ENCODE data around the gene DLGAP1.

Gene DLGAP1

GRCh38 chr18:4157352-4157751, 297.8 kb downstream of the DLGAP1 start:
- DNase-seq (ENCODE audit: low read depth): no peak

GRCh38 chr18:4146797-4147196, 308.3 kb downstream of the DLGAP1 start:
- no peak for DNase-seq (ENCODE audit: low read depth)

DNA sequence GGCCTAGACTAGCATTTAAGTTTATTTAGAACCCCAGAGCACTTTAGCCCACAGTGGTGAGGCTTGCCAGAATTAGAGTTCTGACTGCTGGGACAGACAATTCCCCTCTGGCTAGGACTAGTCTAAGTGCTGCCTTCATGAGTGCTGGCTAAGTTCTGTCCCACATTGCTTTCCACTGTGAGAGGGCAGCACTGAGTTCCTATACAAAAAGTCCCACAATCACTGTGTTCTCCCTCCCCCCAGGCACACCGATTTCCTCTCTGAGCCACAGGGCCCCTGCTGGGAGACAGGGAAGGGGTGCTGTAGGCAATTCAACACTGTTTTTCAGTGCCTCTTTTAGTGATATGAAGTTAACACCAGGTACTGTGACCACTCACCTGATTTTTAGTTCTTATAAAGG, 310.9 kb downstream of the DLGAP1 start:
- no peak for DNase-seq (ENCODE audit: low read depth)

- no peak for DNase-seq (ENCODE audit: low read depth)
These were observed 311.5 kb downstream of the DLGAP1 start for GRCh38 chr18:4143585-4143984.

GRCh38 chr18:4142876-4143275, 312.2 kb downstream of the DLGAP1 start:
- DNase-seq (ENCODE audit: low read depth): no peak

DNA sequence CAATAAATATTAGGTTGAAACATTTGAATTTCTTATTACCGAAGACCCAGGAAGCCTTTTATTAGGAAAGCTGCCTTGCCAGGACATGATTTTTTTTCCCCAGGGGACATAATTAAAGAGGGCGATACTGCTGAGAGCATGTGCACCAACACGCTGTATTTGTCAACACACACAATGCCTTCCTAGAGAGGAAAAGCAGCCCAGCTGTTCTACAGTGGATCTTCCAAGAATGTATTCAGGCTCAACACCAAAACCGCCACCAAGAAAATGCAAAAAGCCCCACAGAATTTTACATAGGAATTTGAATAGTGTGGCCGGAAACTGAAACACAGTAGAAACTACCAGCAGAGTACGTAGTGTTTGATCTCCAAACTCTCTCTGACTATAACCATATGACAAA, 320.4 kb downstream of the DLGAP1 start:
- DNase-seq (ENCODE audit: low read depth): no peak

DNA sequence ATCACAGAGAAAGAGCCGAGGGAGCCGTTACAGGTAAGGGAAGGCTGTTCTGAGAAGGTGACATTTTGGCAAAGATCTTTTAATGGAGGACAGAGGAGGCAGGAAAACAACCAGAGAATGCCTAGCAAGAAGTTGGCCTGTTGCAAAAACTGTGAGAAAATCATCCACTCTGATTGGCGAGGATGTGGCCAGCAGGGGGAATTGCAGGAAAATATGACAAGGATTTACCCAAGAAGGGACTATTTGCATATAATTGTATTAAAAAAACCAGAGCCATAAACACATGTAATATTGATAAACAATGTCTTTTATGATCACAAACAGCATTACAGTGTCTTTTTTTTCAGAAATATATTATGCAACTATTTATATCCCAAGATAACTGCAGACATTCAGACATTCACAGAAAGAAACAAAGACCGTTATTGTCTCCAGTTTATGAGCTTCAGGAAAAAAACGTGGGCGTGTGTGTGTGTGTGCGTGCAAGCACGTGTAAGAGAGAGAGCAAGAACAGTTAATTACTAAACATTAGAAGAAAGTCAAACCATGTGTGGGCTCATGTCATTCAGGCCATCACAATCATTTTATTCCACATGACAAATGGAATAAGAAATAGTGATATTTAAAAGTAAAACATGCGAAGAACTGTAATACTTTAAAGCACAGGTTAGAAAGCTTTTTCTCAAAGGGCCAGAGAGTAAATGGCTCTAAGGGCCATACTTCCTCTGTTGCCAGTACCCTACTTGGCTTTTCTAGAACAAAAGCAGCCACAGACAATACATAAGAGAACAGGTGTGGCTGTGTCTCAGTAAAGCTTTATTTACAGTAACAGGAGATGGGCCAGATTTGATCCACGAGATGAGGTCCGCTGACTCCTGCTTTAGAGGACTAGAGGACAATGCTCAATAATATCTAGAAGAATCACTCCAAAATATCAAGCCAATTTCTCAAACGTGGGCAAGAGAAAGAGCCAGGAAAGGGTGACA, 324.1 kb downstream of the DLGAP1 start:
- no peak for DNase-seq (ENCODE audit: low read depth)

GRCh38 chr18:4126939-4127338, 328.2 kb downstream of the DLGAP1 start:
- DNase-seq (ENCODE audit: low read depth): no peak

DNA sequence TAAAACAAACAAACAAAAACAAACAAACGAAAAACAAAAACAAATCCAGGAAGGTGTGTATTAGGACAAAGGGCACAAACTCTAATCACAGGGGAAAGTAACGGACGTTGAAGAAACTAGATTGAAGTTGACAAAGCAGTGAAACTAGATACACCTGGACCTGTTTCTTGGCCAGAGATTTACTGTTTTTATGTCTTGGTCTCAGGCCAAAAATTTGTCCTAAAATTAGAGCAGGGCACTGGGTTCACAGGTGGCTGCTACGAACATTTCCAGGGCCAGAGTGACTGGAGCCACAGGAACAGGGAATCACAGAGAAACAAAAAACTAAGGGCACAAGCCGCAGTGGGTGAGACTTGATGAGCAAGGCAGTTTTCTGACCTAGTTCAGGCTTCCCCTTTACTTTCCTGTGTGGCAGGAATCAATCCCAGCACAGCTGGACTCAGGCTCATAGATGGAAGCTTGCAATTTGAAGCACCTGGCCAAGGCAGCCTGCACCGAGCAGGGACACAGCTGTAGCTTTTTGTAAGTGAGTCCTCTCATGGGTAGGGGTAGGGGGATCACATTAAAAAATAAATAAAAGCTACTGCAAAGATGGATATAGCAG, 329.4 kb downstream of the DLGAP1 start:
- DNase-seq (ENCODE audit: low read depth): no peak

DNA sequence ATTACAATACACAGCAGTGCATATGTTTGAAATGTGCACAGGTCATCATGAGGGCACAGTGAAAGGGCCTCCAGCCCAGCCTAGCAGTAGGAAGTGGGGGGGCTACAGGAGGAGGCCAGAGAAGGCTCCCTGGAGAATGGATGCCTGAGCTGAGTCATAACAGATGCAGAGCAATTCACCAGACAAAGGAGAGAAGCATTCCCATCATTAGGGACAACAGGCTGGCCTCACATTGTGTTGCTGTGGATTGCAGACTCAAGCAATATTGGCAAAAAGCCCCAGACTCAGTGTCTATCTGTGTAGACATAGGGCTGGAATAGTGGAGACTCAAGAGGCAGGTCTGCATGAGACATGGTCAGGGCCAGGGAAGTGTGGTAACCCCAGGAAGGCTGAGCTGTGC, 329.9 kb downstream of the DLGAP1 start:
- DNase-seq (ENCODE audit: low read depth): no peak

DNA sequence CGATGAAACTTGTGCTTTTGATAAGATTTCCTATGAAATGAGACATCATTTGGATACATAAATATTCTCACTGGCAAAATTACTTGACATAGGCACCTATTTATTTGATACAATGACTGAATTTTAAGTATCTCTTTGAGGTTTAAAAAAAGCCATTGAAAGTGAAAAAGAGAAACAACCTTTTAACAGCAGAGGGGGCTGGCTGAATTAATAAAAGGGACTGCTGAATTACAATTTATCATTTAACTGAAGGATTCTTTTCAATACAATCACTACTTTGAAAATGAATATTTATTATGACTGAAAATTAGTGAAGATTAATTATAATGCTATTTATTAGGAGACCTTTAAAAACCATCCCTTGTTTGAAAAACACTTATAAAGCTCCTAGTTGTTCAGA, 335.3 kb downstream of the DLGAP1 start:
- no peak for DNase-seq (ENCODE audit: low read depth)

GRCh38 chr18:4119127-4119648, 335.9 kb downstream of the DLGAP1 start:
- DNase-seq (ENCODE audit: low read depth): no peak

GRCh38 chr18:4108016-4108415, 347.1 kb downstream of the DLGAP1 start:
- no peak for DNase-seq (ENCODE audit: low read depth)

DNA sequence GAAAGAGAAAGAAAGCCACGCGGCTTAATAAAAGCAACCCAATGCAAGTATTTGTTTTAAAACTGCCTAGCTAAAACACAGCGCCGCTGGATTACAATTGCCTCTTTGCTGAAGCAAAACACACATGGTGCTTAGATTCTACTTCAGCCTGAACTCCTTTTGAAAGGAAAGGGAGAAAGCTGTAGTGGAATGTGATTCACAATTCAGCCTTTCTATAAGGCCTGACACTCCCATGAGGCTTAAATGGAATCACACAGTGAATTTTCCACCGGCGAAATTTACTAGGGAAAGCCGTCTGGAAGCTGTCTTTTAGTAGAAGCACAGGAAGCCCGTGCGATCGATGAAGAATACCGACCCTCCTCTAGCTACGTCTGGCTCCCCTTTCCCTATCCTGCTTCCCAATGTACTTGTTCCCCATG, 348.0 kb downstream of the DLGAP1 start:
- no peak for DNase-seq (ENCODE audit: low read depth)

GRCh38 chr18:4106407-4107033, 348.6 kb downstream of the DLGAP1 start:
- peak; percentile 26 for DNase-seq (ENCODE audit: low read depth)

- no peak for DNase-seq (ENCODE audit: low read depth)
These were observed 352.2 kb downstream of the DLGAP1 start for GRCh38 chr18:4102901-4103300.

- no peak for DNase-seq (ENCODE audit: low read depth)
These were observed 354.1 kb downstream of the DLGAP1 start for GRCh38 chr18:4101009-4101408.

- DNase-seq (ENCODE audit: low read depth): no peak
These were observed 358.6 kb downstream of the DLGAP1 start for GRCh38 chr18:4096486-4096885.

- no peak for DNase-seq (ENCODE audit: low read depth)
These were observed 361.4 kb downstream of the DLGAP1 start for GRCh38 chr18:4093676-4094075.

GRCh38 chr18:4084382-4084900, 370.7 kb downstream of the DLGAP1 start:
- DNase-seq (ENCODE audit: low read depth): no peak

- no peak for DNase-seq (ENCODE audit: low read depth)
These were observed 376.9 kb downstream of the DLGAP1 start for GRCh38 chr18:4078246-4078645.

- no peak for DNase-seq (ENCODE audit: low read depth)
These were observed 377.4 kb downstream of the DLGAP1 start for GRCh38 chr18:4077721-4078120.
